HEK293T (cell line): Measurements from ENCODE around the gene SLC5A8.

ENCODE experiments used
- ARNT ChIP-seq: fragments of 450-650 bp; IDR thresholded peaks from 2 replicates; pipeline ENCODE4 v1.6.1; 2017; ENCODE audit warnings: mild to moderate bottlenecking
- ELF4 ChIP-seq: fragments of 450-650 bp; IDR thresholded peaks from 2 replicates; pipeline ENCODE4 v1.6.1; 2017; ENCODE audit warnings: antibody characterized with exemption
- FOXA1 ChIP-seq: fragments of 450-650 bp; IDR thresholded peaks from 2 replicates; pipeline ENCODE4 v1.6.1; 2016; ENCODE audit warnings: mild to moderate bottlenecking
- FOXK2 ChIP-seq: fragments of 450-650 bp; IDR thresholded peaks from 2 replicates; pipeline ENCODE4 v1.6.1; 2016; ENCODE audit warnings: mild to moderate bottlenecking
- FOXM1 ChIP-seq: fragments of 450-650 bp; IDR thresholded peaks from 2 replicates; pipeline ENCODE4 v1.6.1; 2017; ENCODE audit warnings: mild to moderate bottlenecking, borderline replicate concordance
- HDGF ChIP-seq: fragments of 450-650 bp; IDR thresholded peaks from 2 replicates; pipeline ENCODE4 v1.6.1; 2017; ENCODE audit warnings: antibody characterized with exemption, borderline replicate concordance
- NFRKB ChIP-seq: fragments of 450-650 bp; IDR thresholded peaks from 2 replicates; pipeline ENCODE4 v1.6.1; 2016; ENCODE audit warnings: mild to moderate bottlenecking, moderate library complexity
- SUZ12 ChIP-seq: fragments of 450-650 bp; IDR thresholded peaks from 2 replicates; pipeline ENCODE4 v1.6.1; 2016; ENCODE audit warnings: mild to moderate bottlenecking
- TARDBP ChIP-seq: fragments of 450-650 bp; IDR thresholded peaks from 2 replicates; pipeline ENCODE4 v1.6.1; 2016

DNA sequence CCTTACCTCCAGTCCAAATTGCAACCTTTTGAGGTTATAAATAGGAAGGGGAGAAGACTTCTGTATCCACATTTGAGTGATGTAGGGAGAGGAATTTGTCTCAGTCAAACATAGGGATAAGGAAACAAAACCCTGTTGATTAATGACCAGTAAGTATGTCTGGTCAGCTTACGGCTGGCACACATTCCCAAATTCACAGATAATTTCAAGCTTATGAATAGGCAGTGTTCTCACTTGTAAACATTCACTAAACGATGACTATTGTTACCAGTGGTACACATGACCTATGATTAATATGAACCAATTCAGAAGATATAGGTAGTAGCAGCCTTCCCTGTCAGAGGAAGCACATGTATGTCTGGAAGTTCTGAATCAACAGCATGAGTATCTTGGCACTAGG, 33.0 kb upstream of the SLC5A8 start:
- TF ChIP-seq NFRKB: no peak
- no peak for TF ChIP-seq FOXK2
- no peak for TF ChIP-seq SUZ12
- TF ChIP-seq ARNT: no peak
- TF ChIP-seq HDGF: no peak
- no peak for TF ChIP-seq FOXA1
- TF ChIP-seq ELF4: no peak
- no peak for TF ChIP-seq FOXM1
- no peak for TF ChIP-seq TARDBP
